Stimulated activated naive CD8-positive, alpha-beta T cell treated with anti-CD3 and anti-CD28 coated beads, Interleukin-15, amount 100 ng/mL, for 72 hours (primary cell): ENCODE results near the gene SLC9A5.

ENCODE experiments used
- ATAC-seq: fragments of 150-1000 bp; cut with Tn5 transposase; 2 replicates; pipeline ENCODE4 v1.10.0; 2021; ENCODE audit warnings: mild to moderate bottlenecking, moderate library complexity
- DNase-seq, 2 donors: peaks; one replicate each; pipeline ENCODE4 v3.0.0; 2021 to 2022
- H3K27ac Mint-ChIP-seq, 2 donors: one replicate each; pipeline ENCODE4 v1.8.0; 2022; ENCODE audit warnings: mild to moderate bottlenecking in 2 of 2, mixed read lengths in 2 of 2, moderate library complexity in 2 of 2
- H3K27me3 Mint-ChIP-seq: one replicate; pipeline ENCODE4 v1.8.0; 2022; ENCODE audit warnings: mixed read lengths
- H3K4me1 Mint-ChIP-seq: one replicate; pipeline ENCODE4 v1.8.0; 2022; ENCODE audit warnings: mild to moderate bottlenecking, mixed read lengths
- H3K4me3 Mint-ChIP-seq, 2 donors: one replicate each; pipeline ENCODE4 v1.8.0; 2022; ENCODE audit warnings: mild to moderate bottlenecking in 2 of 2, mixed read lengths in 2 of 2, moderate library complexity in 1 of 2
- H3K9me3 Mint-ChIP-seq, 2 donors: one replicate each; pipeline ENCODE4 v1.8.0; 2022; ENCODE audit warnings: mixed read lengths in 2 of 2

The SLC9A5 gene

GRCh38 chr16:67229906-67230808, 18.6 kb upstream of the SLC9A5 start:
- ATAC-seq (no peak), DNase-seq (no peak)
- Mint-ChIP-seq H3K4me3 (peak overlapping the region in 1 of 2 donors; percentile 11), H3K4me1 (peaks cover 45% of the 10 kb centered on the region), H3K27me3 (no peaks in the 10 kb centered on the region), H3K27ac (peak overlapping the region in 1 of 2 donors; percentile 55), H3K9me3 (no peaks in the 10 kb centered on the region)

DNA sequence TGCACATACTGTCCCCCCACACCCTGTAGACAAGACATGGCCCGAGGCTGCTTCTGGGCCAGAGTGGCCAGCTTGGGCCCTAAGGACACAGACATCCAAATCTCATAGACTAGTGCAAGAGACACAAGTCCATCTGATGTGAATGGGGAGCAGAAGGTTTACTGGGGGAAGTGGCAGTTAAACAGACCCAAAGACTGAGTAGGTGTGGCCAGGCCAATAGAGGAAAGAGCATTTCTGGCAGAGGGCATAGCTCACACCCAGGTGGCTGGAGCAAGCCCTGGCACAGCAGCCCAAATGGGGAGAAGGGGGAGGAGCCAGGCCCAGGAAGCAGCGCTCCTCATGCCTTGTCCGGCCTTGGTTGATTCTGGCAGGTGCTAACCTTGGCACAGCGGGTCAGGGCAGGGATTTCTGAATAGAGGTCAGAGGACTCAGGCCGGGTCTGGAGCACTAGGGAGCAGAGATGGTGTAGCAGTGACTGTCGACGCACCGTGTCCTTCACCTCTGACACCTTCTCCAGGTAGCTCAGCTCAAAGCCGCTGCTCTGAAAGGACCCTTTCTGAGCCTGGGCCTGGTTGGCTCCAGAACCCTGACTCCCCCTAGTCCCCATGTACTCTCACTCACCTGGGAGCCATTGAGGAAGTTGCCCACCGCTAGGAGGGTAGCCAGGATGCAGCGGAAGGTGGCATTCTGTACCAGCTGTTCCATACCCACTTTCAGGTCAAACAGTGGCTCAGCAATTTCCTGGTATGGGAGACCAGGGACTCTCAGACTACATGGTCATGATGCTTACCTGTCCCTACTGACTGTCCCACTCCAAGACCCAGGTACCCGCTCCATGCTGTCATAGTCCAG, 17.7 kb upstream of the SLC9A5 start:
- no peaks in the 10 kb centered on the region for H3K27me3 Mint-ChIP-seq
- no peak for ATAC-seq
- DNase-seq, result no peak
- H3K4me3 Mint-ChIP-seq, result no peak overlapping the region
- no peaks in the 10 kb centered on the region for H3K9me3 Mint-ChIP-seq
- H3K4me1 Mint-ChIP-seq, result peaks cover 40% of the 10 kb centered on the region
- H3K27ac Mint-ChIP-seq, result no peak overlapping the region

DNA sequence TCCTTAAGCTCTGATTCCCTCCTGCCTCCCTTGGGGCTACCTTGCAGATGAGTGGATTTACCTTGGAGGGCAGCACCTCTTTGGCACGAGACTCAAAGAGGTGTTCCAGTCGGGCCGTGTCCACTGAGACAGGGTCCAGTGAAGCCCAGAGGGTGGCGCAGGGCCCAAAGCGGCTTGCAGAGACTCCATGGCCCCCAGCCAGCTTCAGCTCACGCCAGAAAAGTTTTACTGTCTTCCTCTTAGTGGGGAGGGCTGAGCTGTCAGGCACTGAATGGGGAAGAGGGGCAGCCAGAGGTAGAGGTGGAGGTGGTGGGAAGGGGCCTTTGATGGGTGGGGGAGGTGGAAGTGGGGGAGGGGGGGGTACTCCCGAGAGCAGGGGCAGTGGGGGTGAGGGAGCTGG, 15.2 kb upstream of the SLC9A5 start:
- H3K4me3 Mint-ChIP-seq, result no peak overlapping the region
- no peak overlapping the region for H3K27ac Mint-ChIP-seq
- H3K4me1 Mint-ChIP-seq, result peaks cover 24% of the 10 kb centered on the region
- H3K9me3 Mint-ChIP-seq, result no peaks in the 10 kb centered on the region
- no peak for ATAC-seq
- no peak for DNase-seq
- no peaks in the 10 kb centered on the region for H3K27me3 Mint-ChIP-seq

- peaks cover 21% of the 10 kb centered on the region for H3K4me1 Mint-ChIP-seq
- DNase-seq, result no peak
- no peak for ATAC-seq
- no peaks in the 10 kb centered on the region for H3K9me3 Mint-ChIP-seq
- no peak overlapping the region for H3K4me3 Mint-ChIP-seq
- H3K27me3 Mint-ChIP-seq, result no peaks in the 10 kb centered on the region
- H3K27ac Mint-ChIP-seq, result no peak overlapping the region
Observed at GRCh38 chr16:67234180-67234597, 14.6 kb upstream of the SLC9A5 start.

GRCh38 chr16:67235816-67236562, 12.8 kb upstream of the SLC9A5 start:
- peak; percentile 14 for ATAC-seq
- peak overlapping the region in 1 of 2 donors; percentile 13 for H3K4me3 Mint-ChIP-seq

GRCh38 chr16:67236563-67237395, 12.0 kb upstream of the SLC9A5 start:
- Mint-ChIP-seq H3K27ac (peak overlapping the region in 1 of 2 donors; percentile 57), H3K9me3 (no peaks in the 10 kb centered on the region), H3K27me3 (no peaks in the 10 kb centered on the region), H3K4me3 (no peak overlapping the region), H3K4me1 (peaks cover 21% of the 10 kb centered on the region)
- DNase-seq, result peak; percentile 78 to 80
- peak; percentile 86 for ATAC-seq

More at GRCh38 chr16:67235816-67236562, 12.8 kb upstream of the SLC9A5 start:
- Mint-ChIP-seq H3K27ac (peak overlapping the region in 1 of 2 donors; percentile 61), H3K9me3 (no peaks in the 10 kb centered on the region), H3K27me3 (no peaks in the 10 kb centered on the region), H3K4me1 (peaks cover 14% of the 10 kb centered on the region)
- no peak for DNase-seq

GRCh38 chr16:67237396-67238277, 11.1 kb upstream of the SLC9A5 start:
- Mint-ChIP-seq H3K27me3 (no peaks in the 10 kb centered on the region), H3K27ac (peak overlapping the region in 1 of 2 donors; percentile 57), H3K9me3 (no peaks in the 10 kb centered on the region), H3K4me1 (peaks cover 26% of the 10 kb centered on the region), H3K4me3 (no peak overlapping the region)
- no peak for ATAC-seq
- DNase-seq, result no peak

DNA sequence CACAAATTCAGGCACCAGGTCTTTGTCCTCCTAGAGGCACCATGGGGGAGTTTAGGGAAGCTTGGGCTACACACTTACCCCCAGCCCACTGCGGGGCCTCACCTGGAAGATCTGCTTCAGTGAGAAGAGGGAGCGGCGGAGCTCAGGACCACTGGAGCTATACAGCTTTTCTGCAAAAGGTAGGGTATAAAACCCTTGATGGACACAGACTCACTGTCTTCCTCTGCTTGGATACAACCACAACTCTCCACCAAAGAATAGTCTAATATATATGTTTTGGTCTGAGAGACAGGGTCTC, 10.6 kb upstream of the SLC9A5 start:
- Mint-ChIP-seq H3K4me3 (no peak overlapping the region), H3K4me1 (peaks cover 29% of the 10 kb centered on the region), H3K27me3 (no peaks in the 10 kb centered on the region), H3K9me3 (no peaks in the 10 kb centered on the region), H3K27ac (no peak overlapping the region)
- DNase-seq (no peak), ATAC-seq (no peak)

DNA sequence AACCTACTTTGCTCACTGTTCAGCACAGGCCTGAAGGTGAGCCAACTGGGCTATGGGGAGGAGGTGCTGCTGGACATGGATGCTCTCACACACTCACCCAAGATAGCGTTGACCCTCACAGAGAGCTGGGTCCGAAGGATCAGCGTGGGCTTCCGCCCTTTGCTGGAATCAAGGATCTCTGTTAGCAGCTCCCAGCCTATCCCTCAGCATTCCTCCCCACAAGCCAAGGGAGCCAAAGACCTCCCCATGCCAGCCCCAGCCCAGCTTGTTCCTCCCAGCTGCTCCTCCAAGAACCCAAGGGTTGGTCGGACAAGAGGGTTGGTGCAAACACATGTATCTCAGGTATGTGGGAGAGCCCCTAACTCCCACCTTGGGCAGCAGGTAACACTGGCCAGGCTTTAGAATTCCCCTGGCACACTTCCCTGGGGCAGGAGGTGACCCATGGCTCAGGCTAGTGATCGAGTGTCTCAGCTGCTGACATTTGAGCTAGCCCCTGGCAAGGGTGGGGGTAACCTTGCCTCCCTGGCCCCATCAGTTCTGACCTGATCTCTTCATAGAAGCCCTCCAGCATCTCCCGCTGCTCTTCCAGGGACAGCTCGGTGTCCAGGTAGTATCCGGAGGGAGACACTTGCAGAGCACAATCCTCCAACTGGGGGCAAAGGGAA, 9.8 kb upstream of the SLC9A5 start:
- Mint-ChIP-seq H3K9me3 (no peaks in the 10 kb centered on the region), H3K4me1 (peaks cover 36% of the 10 kb centered on the region), H3K27ac (peak overlapping the region in 1 of 2 donors; percentile 4), H3K4me3 (no peak overlapping the region), H3K27me3 (no peaks in the 10 kb centered on the region)
- ATAC-seq, result no peak
- no peak for DNase-seq

DNA sequence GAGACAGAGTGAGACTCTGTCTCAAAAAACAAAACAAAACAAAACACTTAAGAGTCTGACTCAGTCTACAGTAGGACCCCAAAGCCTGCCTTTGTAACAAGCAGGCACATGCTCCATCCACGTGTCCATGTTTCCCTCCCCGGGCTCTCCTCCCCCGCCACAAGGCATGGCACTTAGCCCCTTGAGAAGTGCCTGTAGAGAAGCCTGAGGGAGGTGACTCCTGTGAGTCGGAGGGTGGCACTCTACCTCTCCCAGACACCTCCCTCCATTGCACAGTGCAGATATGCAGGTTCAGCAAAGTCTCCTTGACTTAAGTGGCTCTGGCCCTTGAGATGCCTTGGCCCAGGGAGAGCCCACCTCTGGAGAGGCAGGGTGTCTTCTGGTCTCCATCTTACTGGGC, 8.3 kb upstream of the SLC9A5 start:
- peak overlapping the region in 1 of 2 donors; percentile 38 for H3K27ac Mint-ChIP-seq
- peaks cover 52% of the 10 kb centered on the region for H3K4me1 Mint-ChIP-seq
- no peak overlapping the region for H3K4me3 Mint-ChIP-seq
- no peaks in the 10 kb centered on the region for H3K9me3 Mint-ChIP-seq
- no peaks in the 10 kb centered on the region for H3K27me3 Mint-ChIP-seq
- DNase-seq (no peak), ATAC-seq (no peak)

DNA sequence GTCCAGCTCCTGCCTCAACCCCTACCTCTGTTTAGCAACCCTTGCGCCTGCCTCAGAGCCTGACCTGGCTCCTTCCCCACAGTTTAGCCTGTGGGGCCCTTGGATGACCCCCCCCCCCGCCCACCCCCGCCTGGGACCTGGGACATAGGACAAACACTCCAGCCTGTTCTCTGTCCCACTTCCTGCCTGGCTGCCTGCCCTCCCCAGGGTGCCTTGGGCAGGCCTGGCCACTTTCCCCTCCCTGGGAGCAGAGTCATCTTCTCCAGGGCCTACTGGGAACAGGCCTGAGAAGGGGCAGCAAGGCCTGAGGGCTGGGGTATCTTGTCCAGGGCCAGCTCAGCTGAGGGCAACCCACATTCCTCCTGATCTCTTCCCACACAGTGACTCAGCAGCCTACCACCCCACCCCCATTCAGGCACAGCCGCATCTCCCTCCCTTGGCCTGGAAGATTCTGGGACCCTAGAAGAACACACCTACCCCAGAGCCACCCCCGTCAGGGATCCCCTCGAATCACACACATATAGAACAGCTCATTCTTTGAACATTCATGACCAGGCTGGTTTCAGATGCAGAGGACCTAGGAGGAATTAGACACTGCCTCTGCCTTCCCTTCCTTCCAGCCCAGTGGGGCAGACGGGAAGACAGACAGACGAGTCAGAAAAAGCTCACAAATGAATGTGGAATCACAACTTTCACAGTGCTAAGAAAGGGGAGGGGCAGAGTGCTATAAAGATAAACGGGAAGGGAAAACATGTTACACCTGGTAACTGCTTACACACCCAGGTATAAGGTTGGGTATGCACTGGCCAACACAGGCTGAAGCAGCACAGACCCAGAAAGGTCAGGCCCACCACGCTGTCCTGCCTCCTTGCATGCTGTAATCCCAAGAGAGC, 7.5 kb upstream of the SLC9A5 start:
- ATAC-seq, result no peak
- Mint-ChIP-seq H3K4me1 (peaks cover 52% of the 10 kb centered on the region), H3K27ac (peak overlapping the region; percentile 42 to 75), H3K9me3 (no peaks in the 10 kb centered on the region), H3K27me3 (no peaks in the 10 kb centered on the region), H3K4me3 (no peak overlapping the region)
- DNase-seq, result no peak

DNA sequence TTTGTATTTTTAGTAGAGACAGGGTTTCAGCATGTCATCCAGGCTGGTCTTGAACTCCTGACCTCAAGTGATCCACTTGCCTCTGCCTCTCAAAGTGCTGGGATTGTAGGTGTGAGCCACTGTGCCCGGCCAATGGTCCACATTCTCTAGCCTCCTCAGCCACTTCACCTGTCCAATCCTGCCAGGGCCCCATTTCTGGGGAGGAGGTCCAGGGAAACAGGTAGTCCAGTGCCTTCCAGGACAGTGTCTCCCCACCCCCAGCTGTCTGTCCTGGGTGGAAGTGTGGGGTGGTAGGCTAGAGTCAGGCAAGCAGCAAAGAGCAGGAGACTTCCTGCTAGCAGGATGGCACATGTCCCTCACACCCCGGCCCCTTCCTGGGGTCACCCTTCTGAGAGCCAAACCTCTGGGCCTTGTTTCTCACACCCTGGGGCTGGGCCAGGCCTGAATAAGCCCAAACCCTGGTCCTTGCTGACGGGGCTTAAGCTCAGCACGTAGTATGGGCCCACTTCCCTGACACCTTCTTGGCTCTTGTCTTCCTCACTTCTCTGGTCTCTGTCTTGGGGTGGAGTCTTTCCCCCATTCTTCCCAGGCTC, 6.5 kb upstream of the SLC9A5 start:
- ATAC-seq (no peak), DNase-seq (no peak)
- H3K27me3 Mint-ChIP-seq, result no peaks in the 10 kb centered on the region
- peak overlapping the region in 1 of 2 donors; percentile 38 for H3K4me3 Mint-ChIP-seq
- peaks cover 50% of the 10 kb centered on the region for H3K4me1 Mint-ChIP-seq
- no peaks in the 10 kb centered on the region for H3K9me3 Mint-ChIP-seq
- peak overlapping the region in 1 of 2 donors; percentile 42 for H3K27ac Mint-ChIP-seq
